ENCODE measurements around the gene CREB5.

CREB5 gene

GRCh38 chr7:28481091-28481926 is 69.0 kb downstream of the CREB5 start:
- no peak for DNase-seq

- DNase-seq: no peak
These were observed 70.8 kb downstream of the CREB5 start for GRCh38 chr7:28483112-28483511.

GRCh38 chr7:28483908-28484605 is 71.7 kb downstream of the CREB5 start:
- DNase-seq: no peak

- no peak for DNase-seq
These were observed 72.3 kb downstream of the CREB5 start for GRCh38 chr7:28484606-28484935.

- no peak for DNase-seq
These were observed 75.2 kb downstream of the CREB5 start for GRCh38 chr7:28487487-28487886.

- no peak for DNase-seq
These were observed 75.9 kb downstream of the CREB5 start for GRCh38 chr7:28488061-28488791.

- DNase-seq: no peak
These were observed 78.5 kb downstream of the CREB5 start for GRCh38 chr7:28490831-28491230.

- DNase-seq: no peak
These were observed 81.2 kb downstream of the CREB5 start for GRCh38 chr7:28493477-28493876.

- DNase-seq: no peak
These were observed 84.7 kb downstream of the CREB5 start for GRCh38 chr7:28497009-28497408.

- DNase-seq: no peak
These were observed 86.3 kb downstream of the CREB5 start for GRCh38 chr7:28498636-28499035.

- DNase-seq: no peak
These were observed 87.8 kb downstream of the CREB5 start for GRCh38 chr7:28500138-28500537.

- no peak for DNase-seq
These were observed 90.1 kb downstream of the CREB5 start for GRCh38 chr7:28502408-28502807.

GRCh38 chr7:28503396-28503795 is 91.1 kb downstream of the CREB5 start:
- no peak for DNase-seq

GRCh38 chr7:28505014-28505413 is 92.7 kb downstream of the CREB5 start:
- no peak for DNase-seq

GRCh38 chr7:28505867-28506266 is 93.5 kb downstream of the CREB5 start:
- no peak for DNase-seq

- DNase-seq: no peak
These were observed 95.4 kb downstream of the CREB5 start for GRCh38 chr7:28507525-28508282.

- DNase-seq: no peak
These were observed 97.1 kb downstream of the CREB5 start for GRCh38 chr7:28509251-28510025.

- no peak for DNase-seq
These were observed 97.7 kb downstream of the CREB5 start for GRCh38 chr7:28510026-28510369.

- no peak for DNase-seq
These were observed 100.5 kb downstream of the CREB5 start for GRCh38 chr7:28512668-28513440.

- no peak for DNase-seq
These were observed 104.3 kb downstream of the CREB5 start for GRCh38 chr7:28516390-28517172.

GRCh38 chr7:28517206-28517605 is 104.9 kb downstream of the CREB5 start:
- DNase-seq: no peak

Measured in KG1 (cell line).